Measurements from ENCODE around the gene HS3ST5. TPM values are rescaled to one million over a fixed set of nuclear protein-coding genes. Genes with fewer than 3 reads are reported as not detected.

Gene HS3ST5
- total RNA-seq, 1 donor from 2014 or later, result 0.05 TPM

- H3K4me3 Mint-ChIP-seq (ENCODE audit: unreplicated experiment), result no peak overlapping the region
- no peak for TF ChIP-seq CTCF (IDR thresholded peaks at IDR 0.05)
- DNase-seq (ENCODE audit: low spot score), result no peak
- peaks cover 14% of the 10 kb centered on the region for H3K4me1 Mint-ChIP-seq (ENCODE audit: low read depth)
- no peaks in the 10 kb centered on the region for H3K9me3 Mint-ChIP-seq (ENCODE audit: low read depth)
- peaks cover 1% of the 10 kb centered on the region for H3K27me3 Mint-ChIP-seq (ENCODE audit: low read depth)
- no peak overlapping the region for H3K27ac Mint-ChIP-seq (ENCODE audit: unreplicated experiment)
- no peaks in the 10 kb centered on the region for H3K36me3 Mint-ChIP-seq (ENCODE audit: low read depth)
These were observed 3.6 kb upstream of the HS3ST5 start for GRCh38 chr6:114346451-114346850.

- no peak overlapping the region for H3K4me3 Mint-ChIP-seq (ENCODE audit: unreplicated experiment)
- no peak for DNase-seq (ENCODE audit: low spot score)
- peaks cover 16% of the 10 kb centered on the region for H3K4me1 Mint-ChIP-seq (ENCODE audit: low read depth)
- no peaks in the 10 kb centered on the region for H3K9me3 Mint-ChIP-seq (ENCODE audit: low read depth)
- H3K27me3 Mint-ChIP-seq (ENCODE audit: low read depth), result peaks cover 1% of the 10 kb centered on the region
- H3K27ac Mint-ChIP-seq (ENCODE audit: unreplicated experiment), result no peak overlapping the region
- no peak for TF ChIP-seq CTCF (IDR thresholded peaks at IDR 0.05)
- H3K36me3 Mint-ChIP-seq (ENCODE audit: low read depth), result no peaks in the 10 kb centered on the region
These were observed 2.1 kb upstream of the HS3ST5 start for GRCh38 chr6:114344971-114345275.

- H3K9me3 Mint-ChIP-seq (ENCODE audit: low read depth), result no peaks in the 10 kb centered on the region
- peaks cover 21% of the 10 kb centered on the region for H3K4me1 Mint-ChIP-seq (ENCODE audit: low read depth)
- peaks cover 1% of the 10 kb centered on the region for H3K27me3 Mint-ChIP-seq (ENCODE audit: low read depth)
- no peak overlapping the region for H3K4me3 Mint-ChIP-seq (ENCODE audit: unreplicated experiment)
- TF ChIP-seq CTCF (IDR thresholded peaks at IDR 0.05), result no peak
- DNase-seq (ENCODE audit: low spot score), result no peak
- H3K27ac Mint-ChIP-seq (ENCODE audit: unreplicated experiment), result no peak overlapping the region
- no peaks in the 10 kb centered on the region for H3K36me3 Mint-ChIP-seq (ENCODE audit: low read depth)
These were observed 1.6 kb upstream of the HS3ST5 start for GRCh38 chr6:114344246-114344970.

- no peak for DNase-seq (ENCODE audit: low spot score)
- no peaks in the 10 kb centered on the region for H3K36me3 Mint-ChIP-seq (ENCODE audit: low read depth)
- peak; percentile 13 for TF ChIP-seq CTCF (IDR thresholded peaks at IDR 0.05)
- H3K9me3 Mint-ChIP-seq (ENCODE audit: low read depth), result no peaks in the 10 kb centered on the region
- H3K27ac Mint-ChIP-seq (ENCODE audit: unreplicated experiment), result no peak overlapping the region
- peak overlapping the region; percentile 72 for H3K4me3 Mint-ChIP-seq (ENCODE audit: unreplicated experiment)
- peaks cover 1% of the 10 kb centered on the region for H3K27me3 Mint-ChIP-seq (ENCODE audit: low read depth)
- H3K4me1 Mint-ChIP-seq (ENCODE audit: low read depth), result peaks cover 21% of the 10 kb centered on the region
These were observed 940 bp upstream of the HS3ST5 start for GRCh38 chr6:114343782-114344144.

GRCh38 chr6:114342086-114342825, 567 bp downstream of the HS3ST5 start:
- Mint-ChIP-seq H3K27me3 (ENCODE audit: low read depth) (peaks cover 1% of the 10 kb centered on the region), H3K4me3 (ENCODE audit: unreplicated experiment) (peak overlapping the region; percentile 72), H3K27ac (ENCODE audit: unreplicated experiment) (no peak overlapping the region), H3K4me1 (ENCODE audit: low read depth) (peaks cover 21% of the 10 kb centered on the region), H3K36me3 (ENCODE audit: low read depth) (no peaks in the 10 kb centered on the region), H3K9me3 (ENCODE audit: low read depth) (no peaks in the 10 kb centered on the region)
- DNase-seq (ENCODE audit: low spot score), result no peak
- no peak for TF ChIP-seq CTCF (IDR thresholded peaks at IDR 0.05)
